ENCODE results near the gene RAPSN. TPM values are rescaled to one million over a fixed set of nuclear protein-coding genes. Genes with fewer than 3 reads are reported as not detected.

RAPSN gene
- not detected in 2 replicates for total RNA-seq

DNA sequence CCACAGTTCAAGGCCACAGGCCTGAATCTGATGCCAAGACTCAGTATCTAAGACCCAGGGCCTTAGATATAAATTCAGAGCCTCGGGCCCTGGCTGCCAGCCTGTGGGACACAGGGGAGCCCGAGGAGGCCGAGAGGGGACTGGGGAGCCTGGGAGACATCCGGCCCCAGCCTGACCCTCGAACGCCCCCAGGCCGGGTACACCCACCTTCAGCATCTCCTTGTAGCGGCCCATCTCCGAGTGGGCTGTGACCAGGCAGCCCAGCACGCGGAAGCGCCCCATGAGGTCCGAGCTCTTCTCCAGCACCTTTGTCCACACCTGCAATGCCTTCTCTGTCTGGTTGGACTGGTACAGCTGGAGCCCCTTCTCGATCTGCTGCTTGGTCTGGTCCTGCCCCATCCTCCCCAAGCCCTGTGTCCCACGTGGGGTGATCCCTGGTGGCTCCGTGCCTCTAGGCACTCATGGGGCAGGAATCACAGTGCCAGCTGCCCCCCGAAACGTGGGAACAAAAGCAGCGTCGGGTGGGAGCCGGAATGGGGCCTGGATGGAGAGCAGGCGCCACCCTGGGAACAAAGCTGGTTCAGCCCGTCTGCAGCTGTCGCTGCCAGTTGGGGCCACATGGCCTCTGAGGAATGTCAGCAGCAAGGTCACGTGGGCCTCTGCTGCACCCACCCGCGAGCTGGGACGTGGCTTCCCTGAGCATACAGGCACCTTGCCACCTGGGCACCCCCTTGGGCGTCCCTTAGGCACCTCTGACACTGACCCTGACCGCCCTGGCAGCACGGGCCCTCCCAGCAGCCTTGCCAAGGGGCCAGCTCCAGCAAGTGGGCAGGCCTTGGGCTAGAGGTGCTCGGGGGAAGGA, at the start of gene RAPSN:
RAPSN (minus strand) TSS at position 571 of the 862 bp plus-strand sequence; CDS start at position 399, 172 bp downstream.
- no peak for DNase-seq (ENCODE audit: low read depth)
- TF ChIP-seq, protein P1, sequence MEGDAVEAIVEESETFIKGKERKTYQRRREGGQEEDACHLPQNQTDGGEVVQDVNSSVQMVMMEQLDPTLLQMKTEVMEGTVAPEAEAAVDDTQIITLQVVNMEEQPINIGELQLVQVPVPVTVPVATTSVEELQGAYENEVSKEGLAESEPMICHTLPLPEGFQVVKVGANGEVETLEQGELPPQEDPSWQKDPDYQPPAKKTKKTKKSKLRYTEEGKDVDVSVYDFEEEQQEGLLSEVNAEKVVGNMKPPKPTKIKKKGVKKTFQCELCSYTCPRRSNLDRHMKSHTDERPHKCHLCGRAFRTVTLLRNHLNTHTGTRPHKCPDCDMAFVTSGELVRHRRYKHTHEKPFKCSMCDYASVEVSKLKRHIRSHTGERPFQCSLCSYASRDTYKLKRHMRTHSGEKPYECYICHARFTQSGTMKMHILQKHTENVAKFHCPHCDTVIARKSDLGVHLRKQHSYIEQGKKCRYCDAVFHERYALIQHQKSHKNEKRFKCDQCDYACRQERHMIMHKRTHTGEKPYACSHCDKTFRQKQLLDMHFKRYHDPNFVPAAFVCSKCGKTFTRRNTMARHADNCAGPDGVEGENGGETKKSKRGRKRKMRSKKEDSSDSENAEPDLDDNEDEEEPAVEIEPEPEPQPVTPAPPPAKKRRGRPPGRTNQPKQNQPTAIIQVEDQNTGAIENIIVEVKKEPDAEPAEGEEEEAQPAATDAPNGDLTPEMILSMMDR (conservative IDR thresholded peaks at IDR 0.05; ENCODE audit: low read depth, low read length), result no peak
- H3K4me3 ChIP-seq (ENCODE audit: low read depth, low read length), result no peak within 1 kb of the TSS

DNA sequence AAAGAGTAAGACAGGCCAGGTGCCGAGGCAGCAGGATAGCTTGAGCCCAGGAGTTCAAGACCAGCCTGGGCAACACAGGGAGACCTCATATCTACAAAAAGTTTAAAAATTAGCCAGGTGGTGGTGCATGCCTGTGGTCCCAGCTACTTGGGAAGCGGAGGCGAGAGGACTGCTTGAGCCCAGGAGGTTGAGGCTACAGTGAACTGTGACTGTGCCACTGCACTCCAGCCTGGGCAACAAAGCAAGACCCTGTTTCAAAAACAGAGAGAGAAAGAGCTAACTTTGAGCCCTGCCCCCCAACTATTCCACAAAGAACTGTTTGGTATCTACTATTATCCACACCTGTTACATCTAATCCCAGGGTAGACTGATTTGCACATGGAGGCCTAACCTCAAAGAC, 49.2 kb upstream of the RAPSN start:
- no peak for DNase-seq (ENCODE audit: low read depth)

DNA sequence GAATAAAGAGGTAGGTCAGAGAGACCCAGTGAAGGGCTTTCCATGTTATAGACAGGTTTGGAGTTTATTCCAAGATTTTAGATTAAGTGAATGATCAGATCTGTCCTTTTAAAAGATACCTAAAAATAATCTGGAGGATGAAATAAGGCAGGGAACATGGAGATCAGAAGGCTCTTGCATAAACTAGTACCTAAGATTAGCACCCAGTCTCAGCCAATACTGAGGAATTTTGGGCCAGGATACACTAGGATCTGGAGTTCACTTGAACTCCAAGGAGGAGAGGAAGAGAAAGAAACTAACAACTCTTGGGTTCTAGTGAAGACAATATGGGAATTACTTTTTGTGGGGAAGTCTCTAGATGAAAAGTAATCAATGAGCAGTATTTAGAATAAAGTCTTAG, 47.9 kb upstream of the RAPSN start:
- TF ChIP-seq, protein P1 (conservative IDR thresholded peaks at IDR 0.05; ENCODE audit: low read depth, low read length), result no peak

More for the DNA sequence above, 49.2 kb upstream of the RAPSN start:
- no peak overlapping the region for H3K4me3 ChIP-seq (ENCODE audit: low read depth, low read length)
- TF ChIP-seq, protein P1 (conservative IDR thresholded peaks at IDR 0.05; ENCODE audit: low read depth, low read length), result no peak

DNA sequence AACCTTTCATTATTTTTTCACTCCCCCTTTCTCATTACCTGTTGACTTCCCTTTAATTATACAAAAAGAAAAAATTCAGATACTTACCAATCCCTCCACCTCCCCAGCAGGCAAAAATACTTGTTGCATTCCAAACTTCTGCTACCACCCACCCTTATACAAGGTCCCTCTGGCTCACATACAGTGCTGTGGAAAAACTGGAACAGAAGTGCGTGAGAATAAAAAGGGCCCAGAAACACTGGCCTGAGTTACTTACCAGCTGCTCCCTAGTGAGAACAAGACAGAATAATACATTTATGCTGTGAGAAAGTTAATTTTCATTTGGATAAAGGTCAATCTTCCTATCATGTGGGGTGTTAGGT, 46.9 kb upstream of the RAPSN start:
- H3K4me3 ChIP-seq (ENCODE audit: low read depth, low read length), result no peak overlapping the region
- no peak for DNase-seq (ENCODE audit: low read depth)
- TF ChIP-seq, protein P1 (conservative IDR thresholded peaks at IDR 0.05; ENCODE audit: low read depth, low read length), result no peak

More for the DNA sequence above, 47.9 kb upstream of the RAPSN start:
- H3K4me3 ChIP-seq (ENCODE audit: low read depth, low read length), result no peak overlapping the region
- DNase-seq (ENCODE audit: low read depth), result no peak

DNA sequence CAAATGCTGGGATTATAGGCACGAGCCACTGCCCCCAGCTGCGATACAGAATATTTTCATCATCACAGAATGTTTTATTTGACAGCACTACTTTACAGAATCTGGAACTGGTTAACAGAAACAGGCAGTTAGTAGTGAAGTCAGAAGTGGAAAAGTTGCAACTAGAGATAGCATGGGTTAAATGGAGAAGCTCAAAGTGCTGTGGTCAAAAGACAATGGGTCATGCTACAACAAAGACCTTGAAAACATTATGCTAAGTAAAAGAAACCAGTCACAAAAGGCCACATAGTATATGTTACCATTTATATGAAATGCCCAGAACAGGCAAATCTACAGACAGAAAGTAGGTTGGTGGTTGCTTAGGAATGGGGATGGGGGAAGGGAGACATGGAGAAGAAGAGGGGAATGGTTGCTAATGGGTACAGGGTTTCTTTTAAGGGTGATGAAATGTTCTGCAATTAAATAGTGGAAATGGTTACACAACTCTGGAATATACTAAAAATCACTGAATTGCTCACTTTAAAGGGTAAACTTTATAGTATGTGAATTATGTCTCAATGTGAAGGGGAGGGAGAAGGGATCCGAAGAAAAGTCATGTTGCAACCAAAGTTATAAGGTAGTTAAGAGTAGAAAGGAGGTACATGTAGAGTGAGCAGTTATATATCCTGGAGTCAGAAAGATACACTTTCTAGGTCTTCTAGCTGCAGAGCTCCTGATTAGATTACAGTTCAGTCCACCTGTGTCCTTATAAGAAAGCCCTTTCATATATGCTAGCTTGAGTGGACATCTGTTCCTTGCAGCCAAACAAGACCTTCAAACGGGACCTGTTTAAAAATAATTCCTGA, 46.3 kb upstream of the RAPSN start:
- TF ChIP-seq, protein P1 (conservative IDR thresholded peaks at IDR 0.05; ENCODE audit: low read depth, low read length), result no peak
- no peak for DNase-seq (ENCODE audit: low read depth)
- H3K4me3 ChIP-seq (ENCODE audit: low read depth, low read length), result no peak overlapping the region

DNA sequence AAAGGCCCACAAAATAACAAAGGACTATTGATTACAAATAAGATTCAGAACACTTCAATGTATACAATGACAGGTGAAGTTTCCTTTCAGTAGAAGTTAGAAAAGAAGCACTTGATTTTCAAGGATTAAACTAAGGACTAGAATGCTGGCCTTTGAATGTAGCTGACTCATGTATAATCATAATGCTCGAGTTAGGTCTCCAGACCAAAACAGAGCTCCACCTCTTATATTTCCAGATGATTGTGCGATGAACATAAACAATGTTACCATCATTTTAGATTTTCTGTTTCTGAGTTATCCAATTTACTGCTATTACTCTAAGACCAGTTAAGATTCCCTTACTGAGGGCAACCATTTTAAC, 40.4 kb upstream of the RAPSN start:
- no peak for DNase-seq (ENCODE audit: low read depth)
- H3K4me3 ChIP-seq (ENCODE audit: low read depth, low read length), result no peak overlapping the region
- TF ChIP-seq, protein P1 (conservative IDR thresholded peaks at IDR 0.05; ENCODE audit: low read depth, low read length), result no peak

Data from epithelial cell of proximal tubule (primary cell).